ENCODE results near the gene ZNF813.

- no peak for TF ChIP-seq POLR2A (IDR thresholded peaks at IDR 0.05)
- no peak for TF ChIP-seq CTCF (IDR thresholded peaks at IDR 0.05)
Measured at GRCh38 chr19:53532362-53532761, 64.8 kb downstream of the ZNF813 start.
